HCT116 (cell line): ENCODE results near the gene MGME1.

Source experiments
- CTCF ChIP-seq, 3 experiments: fragments of 200-600 bp in 1 of 3; sonication (generic) in 1 of 3; IDR thresholded peaks in 2 of 3; conservative IDR thresholded peaks in 1 of 3; 2 replicates each; pipeline ENCODE4 v1.5.1; 2012 to 2017; ENCODE audit warnings: low read depth in 2 of 3, low read length in 2 of 3, antibody characterized with exemption in 1 of 3, borderline replicate concordance in 1 of 3, control low read depth in 1 of 3, mild to moderate bottlenecking in 1 of 3, mixed read lengths in 1 of 3, mixed run types in 1 of 3, moderate library complexity in 1 of 3; ENCODE audit not compliant: insufficient read depth in 1 of 3
- EZH2 ChIP-seq: fragments of 200-600 bp; sonication (generic); IDR thresholded peaks from 2 replicates; pipeline ENCODE4 v1.6.1; 2017; ENCODE audit warnings: antibody characterized with exemption, mixed run types
- POLR2A ChIP-seq: IDR thresholded peaks from 2 replicates; pipeline ENCODE4 v1.7.0; 2011; ENCODE audit warnings: borderline replicate concordance; ENCODE audit not compliant: insufficient read depth, insufficient read length; ENCODE audit errors: extremely low read depth
- POLR2AphosphoS5 ChIP-seq: IDR thresholded peaks from 2 replicates; pipeline ENCODE4 v1.6.1; 2011; ENCODE audit warnings: mild to moderate bottlenecking, low read depth, low read length, moderate library complexity
- TCF7L2 ChIP-seq: IDR thresholded peaks from 2 replicates; pipeline ENCODE4 v1.7.0; 2011; ENCODE audit warnings: borderline replicate concordance, inconsistent platforms; ENCODE audit not compliant: insufficient read depth, insufficient read length; ENCODE audit errors: extremely low read depth
- ZFX ChIP-seq: fragments of 450-650 bp; IDR thresholded peaks from 2 replicates; pipeline ENCODE4 v1.6.1; 2017

DNA sequence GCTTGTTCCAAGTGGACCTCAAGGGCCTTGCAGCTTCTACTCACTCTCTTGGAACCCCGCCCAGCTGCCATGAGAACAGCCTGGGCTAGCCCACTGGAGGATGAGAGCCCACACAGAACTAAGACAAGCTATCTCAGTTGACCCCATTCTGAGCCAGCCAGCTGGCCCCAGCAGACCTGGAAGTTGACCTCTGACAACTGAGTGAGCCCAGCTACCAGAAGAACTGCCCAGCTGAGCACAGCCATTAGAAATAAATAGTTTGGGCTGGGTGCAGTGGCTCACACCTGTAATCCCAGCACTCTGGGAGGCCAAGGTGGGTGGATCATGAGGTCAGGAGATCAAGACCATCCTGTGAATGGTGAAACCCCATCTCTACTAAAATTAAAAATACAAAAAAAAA, 37.3 kb upstream of the MGME1 start:
- TF ChIP-seq CTCF (IDR thresholded peaks at IDR 0.05 in 2 of 3, conservative IDR thresholded peaks at IDR 0.05 in 1 of 3; ENCODE audit: borderline replicate concordance in 1 of 3, insufficient read depth in 1 of 3, low read depth in 2 of 3, low read length in 2 of 3) (no peak), ZFX (no peak), POLR2A (no peak), TCF7L2 (no peak), EZH2 (no peak), POLR2AphosphoS5 (no peak)
